Left colon (tissue), 2 donors: ENCODE results near the gene DCBLD1. TPM values are rescaled to one million over a fixed set of nuclear protein-coding genes. Genes with fewer than 3 reads are reported as not detected.

Source experiments
- ATAC-seq: fragments of 200-7000 bp; cut with Tn5 transposase; one replicate; pipeline ENCODE4 v1.9.1; 2020; ENCODE audit warnings: mild to moderate bottlenecking, moderate library complexity
- DNase-seq, 2 donors: peaks; one replicate each; pipeline ENCODE4 v3.0.0-alpha.2; 2020
- intact Hi-C, 2 donors: fragments of 100-400 bp; cut with DNase I in 1 of 2; cut with micrococcal nuclease in 1 of 2; formaldehyde crosslinking; loops; one replicate each; pipeline versions ENCODE4 v1.11.2 to v1.14.0; 2022; cut with DNase I, micrococcal nuclease
- total RNA-seq, 2 donors: library from RNA; stranded (reverse); fragmentation: NEBNext Ultra II Directional; extraction: Animal tissue kit (Norgen Biotek cat#: 25700); gene quantifications; one replicate each; pipeline ENCODE4 v1.2.1, GENCODE V29; 2021
- donor health status: DM: no; HTN: no; CAD: no.
- donor health status: DM: yes; HTN: yes; CAD: no.

The DCBLD1 gene
- total RNA-seq, 2 donors from 2014 or later: 14.5 to 17.1 TPM

DNA sequence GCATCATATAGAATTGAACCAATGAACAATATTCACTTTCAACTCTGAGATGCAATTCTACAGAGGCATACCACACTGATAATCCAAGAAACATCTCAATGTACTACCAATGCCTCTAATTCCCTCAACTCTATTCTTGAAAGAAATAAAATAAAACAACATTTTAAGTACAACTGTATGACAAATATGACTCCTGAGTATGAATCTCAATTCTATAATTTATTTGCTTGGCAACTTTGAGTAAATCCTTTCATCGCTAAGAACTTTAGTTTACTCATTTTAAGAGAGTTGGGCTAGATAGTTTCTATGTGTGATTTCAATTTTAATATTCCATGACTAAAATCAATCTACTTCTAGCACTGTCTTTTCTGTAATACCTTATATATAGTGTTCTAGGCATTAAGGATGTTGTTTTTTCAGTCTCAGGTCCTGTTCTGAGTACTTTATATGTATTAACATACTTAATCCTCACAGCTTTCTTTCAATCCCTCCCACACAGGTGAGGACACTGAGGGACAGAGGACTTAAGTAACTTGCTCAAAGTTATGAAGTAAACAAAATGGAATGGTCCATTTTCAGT, 86.4 kb downstream of the DCBLD1 start:
- intact Hi-C loops: no loop called here
- no peak for DNase-seq
- no peak for ATAC-seq

DNA sequence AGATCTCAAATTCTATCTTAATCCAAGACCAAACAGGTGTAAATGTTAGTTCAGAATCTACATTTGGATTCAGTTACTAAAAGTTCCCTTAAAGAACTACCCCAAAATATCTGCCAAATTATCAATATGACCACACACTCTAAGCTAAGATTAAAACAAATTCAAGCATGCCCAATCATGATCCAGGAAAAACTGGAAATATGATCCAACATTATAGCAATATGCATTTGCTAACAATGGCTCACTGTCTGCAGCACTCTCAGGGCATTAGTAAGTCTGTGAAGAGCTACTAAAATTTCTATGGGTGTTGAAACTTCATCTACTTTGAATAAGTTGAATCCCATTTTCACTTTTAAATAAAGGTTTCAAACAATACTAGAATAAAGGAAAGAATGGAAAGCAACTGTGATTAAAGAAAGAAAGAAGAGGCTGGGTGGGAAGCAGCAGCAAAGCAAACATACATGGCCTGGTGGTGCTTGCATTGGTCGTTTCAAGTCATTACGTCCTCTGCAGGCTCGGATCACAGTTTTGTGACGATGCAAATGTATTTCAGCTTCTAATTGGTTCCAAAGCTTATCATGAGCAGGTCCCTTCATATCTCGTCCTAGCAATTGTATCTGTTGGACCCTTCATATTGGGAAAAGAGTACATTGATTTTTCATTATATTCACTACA, 90.7 kb downstream of the DCBLD1 start:
- ATAC-seq (no peak), DNase-seq (no peak)
- intact Hi-C loops: no loop called here

DNA sequence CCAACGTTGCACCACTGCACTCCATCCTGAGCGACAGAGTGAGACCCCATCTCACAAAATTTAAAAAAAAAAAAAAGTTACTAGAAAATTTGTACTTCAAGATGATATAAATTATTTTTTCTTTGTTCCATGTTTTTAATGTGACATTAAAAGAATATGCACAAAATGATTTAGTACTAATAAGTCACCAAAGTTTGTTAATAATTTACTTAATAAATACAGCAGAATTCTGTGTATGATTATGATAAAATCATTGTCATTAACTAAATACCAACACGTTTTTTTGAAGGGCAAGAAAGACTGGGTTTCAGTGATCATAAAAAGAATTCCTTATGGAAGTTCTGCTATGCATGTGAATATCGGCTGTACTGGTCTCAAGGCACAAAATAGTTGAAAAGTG, 91.7 kb downstream of the DCBLD1 start:
- intact Hi-C loops: no loop called here
- DNase-seq: no peak
- no peak for ATAC-seq

DNA sequence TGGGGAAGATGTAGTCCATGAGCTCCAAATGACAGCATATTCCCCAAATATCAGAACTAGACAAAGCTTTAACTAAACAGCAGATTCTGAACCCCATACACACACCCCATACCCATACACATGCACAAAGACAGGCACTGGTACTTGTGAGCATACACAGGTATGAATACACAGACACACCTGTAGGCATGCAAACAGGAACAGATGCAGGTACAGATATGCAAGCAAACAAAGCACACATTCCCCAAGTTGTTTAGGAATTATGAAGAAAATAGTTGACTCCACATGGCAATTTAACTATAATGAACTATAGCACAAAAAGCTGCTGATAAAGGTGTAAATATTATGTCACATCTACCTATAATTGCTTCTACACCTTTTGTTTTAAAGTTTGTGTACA, 103.2 kb downstream of the DCBLD1 start:
- DNase-seq (no peak), ATAC-seq (no peak)
- intact Hi-C loops: no loop called here

DNA sequence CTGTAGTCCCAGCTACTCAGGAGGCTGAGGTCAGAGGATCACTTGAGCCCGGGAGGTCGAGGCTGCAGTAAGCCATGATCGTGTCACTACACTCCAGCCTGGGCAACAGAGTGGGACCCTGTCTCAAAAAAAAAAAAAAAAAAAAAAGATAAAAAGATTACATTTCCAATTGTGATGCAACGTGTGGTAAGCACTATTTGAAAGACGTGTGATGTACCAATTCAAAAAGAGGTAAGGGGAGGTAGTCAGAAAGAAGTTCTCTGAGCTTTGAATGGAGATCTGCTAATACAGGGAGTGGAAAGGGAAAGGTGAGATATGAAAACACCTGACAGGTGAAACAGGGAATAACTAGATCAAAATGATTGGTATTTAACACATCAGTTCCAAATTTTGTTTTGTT, 108.0 kb downstream of the DCBLD1 start:
- intact Hi-C loops: no loop called here
- DNase-seq (no peak), ATAC-seq (no peak)

DNA sequence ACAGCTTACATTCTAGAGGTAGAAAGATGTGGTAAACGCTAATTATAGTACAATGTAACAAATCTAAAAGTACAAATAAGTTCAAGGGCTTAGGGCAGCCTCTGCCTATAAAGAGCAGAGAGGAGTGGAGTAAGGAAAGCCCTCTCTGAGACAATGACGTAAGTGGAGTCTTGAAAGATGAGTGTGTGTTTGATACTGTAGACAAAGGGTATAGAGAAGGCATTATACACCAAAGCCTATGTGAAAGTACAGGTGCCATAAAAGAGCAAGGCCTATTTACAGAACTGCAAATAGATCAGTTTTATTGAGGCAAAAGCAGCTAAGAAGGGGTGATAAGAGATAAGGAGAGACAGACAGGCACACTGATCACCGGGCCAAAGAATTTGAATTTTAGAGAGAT, 108.9 kb downstream of the DCBLD1 start:
- intact Hi-C loops: no loop called here
- peak; percentile 95 for ATAC-seq
- DNase-seq: no peak

DNA sequence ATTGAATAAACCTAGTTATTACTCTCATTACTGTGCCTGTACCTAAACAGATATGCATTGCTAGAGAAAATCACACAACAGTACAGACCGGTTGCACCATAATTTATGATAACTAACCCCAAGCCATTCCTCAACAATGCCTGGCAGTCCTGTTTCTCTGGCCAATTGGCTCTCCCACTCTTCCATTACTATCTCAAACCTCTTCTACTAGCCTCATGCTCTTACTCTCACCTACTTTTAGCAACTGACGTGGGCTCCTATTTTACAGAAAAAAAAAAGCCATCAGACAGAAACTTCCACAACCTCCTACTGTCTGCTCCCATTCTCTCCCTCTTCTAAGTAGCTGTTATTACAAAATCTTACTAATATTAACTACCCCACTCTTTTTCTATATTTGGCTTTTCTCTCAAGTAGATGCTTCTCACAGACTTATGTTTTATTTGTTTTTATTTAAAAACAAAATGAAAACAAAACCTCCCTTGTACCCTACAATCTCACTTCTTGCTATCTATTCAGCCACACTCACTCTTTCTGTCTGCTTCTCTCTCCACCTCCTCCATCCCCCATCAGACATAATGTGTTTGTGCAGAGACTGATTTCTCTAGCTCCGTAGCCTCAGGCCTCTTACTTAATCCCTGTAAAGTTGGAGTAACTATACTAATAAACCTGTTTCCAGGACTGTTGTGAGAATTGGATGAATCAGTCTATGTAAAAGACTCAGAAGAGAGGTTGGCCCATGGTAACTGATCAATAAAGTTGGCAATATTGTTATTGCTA, 110.7 kb downstream of the DCBLD1 start:
- intact Hi-C loops: no loop called here
- no peak for DNase-seq
- ATAC-seq: no peak

DNA sequence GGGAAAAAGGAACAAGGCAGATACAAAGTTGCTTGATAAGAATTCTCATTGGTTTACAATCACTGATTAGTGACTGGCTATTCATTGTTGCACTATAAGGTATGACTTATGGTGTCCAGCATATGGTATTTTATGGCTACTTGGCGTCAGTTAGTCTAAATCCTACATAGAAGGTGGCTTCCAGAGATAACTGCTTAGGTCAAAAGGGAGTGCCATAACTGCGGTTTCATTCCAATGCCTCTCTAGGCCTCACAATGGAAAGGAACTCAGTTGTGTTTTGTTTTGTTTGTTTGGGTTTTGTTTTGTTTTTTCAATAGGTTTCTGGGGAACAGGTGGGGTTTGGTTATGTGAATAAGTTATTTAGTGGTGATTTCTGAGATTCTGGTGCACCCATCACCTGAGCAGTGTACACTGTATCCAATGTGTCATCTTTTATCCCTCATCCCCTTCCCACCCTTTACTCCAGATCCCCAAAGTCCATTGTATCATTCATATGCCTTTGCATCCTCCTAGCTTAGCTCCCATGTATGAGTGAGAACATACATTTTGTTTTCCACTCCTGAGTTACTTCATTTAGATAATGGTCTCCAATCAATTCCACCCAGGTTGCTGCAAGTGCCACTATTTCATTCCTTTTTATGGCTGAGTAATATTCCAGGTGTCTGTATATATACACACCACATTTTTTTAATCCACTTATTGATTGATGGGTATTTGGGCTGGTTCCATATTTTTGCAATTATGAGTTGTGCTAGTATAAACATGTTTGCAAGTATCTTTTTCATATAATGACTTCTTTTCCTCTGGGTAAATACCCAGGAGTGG, 112.8 kb downstream of the DCBLD1 start:
- intact Hi-C loops: no loop called here
- DNase-seq: no peak
- peak; percentile 71 for ATAC-seq

DNA sequence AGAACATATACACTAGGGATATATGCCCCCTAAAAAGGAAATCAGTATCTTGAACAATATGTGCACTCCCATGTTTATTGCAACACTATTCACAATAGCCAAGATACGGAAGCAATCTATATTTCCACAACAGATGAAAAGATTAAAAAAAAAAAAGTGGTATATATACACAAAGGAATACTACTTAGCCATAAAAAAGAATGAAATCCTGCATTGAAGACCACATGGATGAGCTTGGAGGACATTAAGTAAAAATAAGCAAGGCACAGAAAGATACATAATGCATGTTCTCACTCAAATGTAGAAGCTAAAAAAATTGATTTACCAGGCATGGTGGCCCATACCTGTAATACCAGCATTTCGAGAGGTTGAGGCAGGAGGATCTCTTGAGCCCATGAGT, 115.3 kb downstream of the DCBLD1 start:
- intact Hi-C loops: no loop called here
- no peak for DNase-seq
- ATAC-seq: no peak

Other genes with a start within 250 kb of the DCBLD1 start
- gene VGLL2, start 217.1 kb upstream of the DCBLD1 start, total RNA-seq: not detected
- 1 to 10 TPM; 1.7 to 2.6 TPM for gene ROS1, start 56.7 kb upstream of the DCBLD1 start, total RNA-seq
- 10 to 100 TPM; 25.1 to 37.2 TPM for gene GOPC, start 119.8 kb downstream of the DCBLD1 start, total RNA-seq
- 10 to 100 TPM; 29.6 to 33.1 TPM for gene NUS1, start 192.8 kb downstream of the DCBLD1 start, total RNA-seq